ENCODE data around the gene CCDC126. TPM values are rescaled to one million over a fixed set of nuclear protein-coding genes. Genes with fewer than 3 reads are reported as not detected.
A peak's percentile ranks its signal among the peaks of the same experiment; 100 is the strongest.

The CCDC126 gene
- total RNA-seq, 1 donor from 2014 or later, result 11.6 TPM

DNA sequence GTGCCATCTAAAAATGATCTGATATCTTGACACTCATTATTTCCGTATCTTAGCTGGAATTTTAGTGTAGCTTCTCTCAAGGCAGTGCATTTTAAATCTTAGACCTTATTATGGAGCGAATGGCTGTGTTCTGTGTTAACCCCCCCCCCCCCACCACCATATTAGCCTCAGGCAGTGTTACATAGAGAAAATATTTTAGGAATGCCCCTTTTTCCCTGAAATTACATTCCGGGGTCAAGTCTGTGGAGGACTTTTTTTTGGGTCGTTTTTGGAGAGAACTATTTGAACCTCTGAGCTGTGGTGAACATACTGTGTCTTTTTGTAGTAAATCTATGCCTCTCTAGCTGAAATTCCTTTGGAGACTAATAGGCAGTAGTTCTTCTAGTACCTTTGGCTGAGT, 3.1 kb downstream of the CCDC126 start:
- no peak for DNase-seq (ENCODE audit: extremely low spot score, unreplicated experiment)
- Mint-ChIP-seq H3K4me1 (ENCODE audit: unreplicated experiment) (peaks cover 51% of the 10 kb centered on the region), H3K9me3 (ENCODE audit: unreplicated experiment) (no peaks in the 10 kb centered on the region), H3K27ac (ENCODE audit: unreplicated experiment) (peak overlapping the region; percentile 42), H3K36me3 (ENCODE audit: unreplicated experiment) (no peaks in the 10 kb centered on the region), H3K27me3 (ENCODE audit: unreplicated experiment) (peaks cover 3% of the 10 kb centered on the region), H3K4me3 (ENCODE audit: unreplicated experiment) (peak overlapping the region; percentile 45)
- TF ChIP-seq, protein P1, sequence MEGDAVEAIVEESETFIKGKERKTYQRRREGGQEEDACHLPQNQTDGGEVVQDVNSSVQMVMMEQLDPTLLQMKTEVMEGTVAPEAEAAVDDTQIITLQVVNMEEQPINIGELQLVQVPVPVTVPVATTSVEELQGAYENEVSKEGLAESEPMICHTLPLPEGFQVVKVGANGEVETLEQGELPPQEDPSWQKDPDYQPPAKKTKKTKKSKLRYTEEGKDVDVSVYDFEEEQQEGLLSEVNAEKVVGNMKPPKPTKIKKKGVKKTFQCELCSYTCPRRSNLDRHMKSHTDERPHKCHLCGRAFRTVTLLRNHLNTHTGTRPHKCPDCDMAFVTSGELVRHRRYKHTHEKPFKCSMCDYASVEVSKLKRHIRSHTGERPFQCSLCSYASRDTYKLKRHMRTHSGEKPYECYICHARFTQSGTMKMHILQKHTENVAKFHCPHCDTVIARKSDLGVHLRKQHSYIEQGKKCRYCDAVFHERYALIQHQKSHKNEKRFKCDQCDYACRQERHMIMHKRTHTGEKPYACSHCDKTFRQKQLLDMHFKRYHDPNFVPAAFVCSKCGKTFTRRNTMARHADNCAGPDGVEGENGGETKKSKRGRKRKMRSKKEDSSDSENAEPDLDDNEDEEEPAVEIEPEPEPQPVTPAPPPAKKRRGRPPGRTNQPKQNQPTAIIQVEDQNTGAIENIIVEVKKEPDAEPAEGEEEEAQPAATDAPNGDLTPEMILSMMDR (IDR thresholded peaks at IDR 0.05), result no peak

DNA sequence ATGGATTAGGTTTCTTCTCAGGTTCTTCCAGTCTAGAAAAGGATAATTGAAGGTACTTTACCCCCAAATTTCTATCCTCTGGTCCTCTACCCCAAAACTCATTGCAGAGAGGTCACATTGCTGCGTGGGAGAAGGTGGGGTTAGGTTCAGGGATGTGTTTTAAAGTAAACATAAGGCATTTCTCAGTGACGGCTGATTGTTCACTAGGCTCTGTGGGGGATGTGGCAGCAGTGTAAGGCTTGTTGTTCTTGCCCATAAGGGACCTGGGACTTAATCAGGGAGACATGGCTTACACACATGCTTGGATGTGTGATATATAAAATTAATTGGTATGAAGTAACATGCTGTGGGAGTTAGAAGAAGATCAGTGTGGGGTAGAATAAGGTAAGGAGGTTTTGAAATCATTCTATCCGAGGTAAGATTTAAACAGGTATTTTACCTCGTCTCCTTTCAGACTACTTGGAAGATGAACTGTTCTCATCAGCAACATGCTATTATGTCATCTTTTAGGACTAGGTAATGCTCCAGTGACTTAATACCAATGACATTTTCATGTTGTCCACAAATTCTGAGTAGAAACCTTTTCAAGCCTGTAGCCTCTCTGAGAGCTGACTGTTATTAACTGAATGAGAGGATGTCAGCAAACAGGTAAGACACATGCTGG, 6.6 kb downstream of the CCDC126 start:
- peaks cover 4% of the 10 kb centered on the region for H3K36me3 Mint-ChIP-seq (ENCODE audit: unreplicated experiment)
- TF ChIP-seq, protein P1 (IDR thresholded peaks at IDR 0.05), result no peak

DNA sequence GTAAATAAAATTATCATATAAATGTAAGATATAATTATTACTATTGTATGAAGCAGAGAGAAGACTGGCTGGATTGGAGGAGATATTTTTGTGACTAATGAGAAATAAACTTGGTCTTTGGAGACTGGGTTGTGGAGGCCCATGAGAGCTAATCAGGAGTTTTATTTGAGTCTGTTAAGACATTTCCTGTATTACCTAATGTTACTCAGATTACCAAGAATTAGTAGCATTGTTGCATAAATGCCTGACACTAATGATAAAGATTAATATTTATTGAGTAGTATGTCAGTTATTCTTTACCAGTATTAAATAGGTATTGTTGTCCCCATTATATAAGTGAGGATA, 7.1 kb downstream of the CCDC126 start:
- DNase-seq (ENCODE audit: extremely low spot score, unreplicated experiment), result no peak
- Mint-ChIP-seq H3K36me3 (ENCODE audit: unreplicated experiment) (peaks cover 4% of the 10 kb centered on the region), H3K27me3 (ENCODE audit: unreplicated experiment) (no peaks in the 10 kb centered on the region), H3K27ac (ENCODE audit: unreplicated experiment) (no peak overlapping the region), H3K9me3 (ENCODE audit: unreplicated experiment) (no peaks in the 10 kb centered on the region), H3K4me1 (ENCODE audit: unreplicated experiment) (peaks cover 35% of the 10 kb centered on the region), H3K4me3 (ENCODE audit: unreplicated experiment) (no peak overlapping the region)
- TF ChIP-seq, protein P1 (IDR thresholded peaks at IDR 0.05), result no peak

More for the DNA sequence above, 6.6 kb downstream of the CCDC126 start:
- no peak for DNase-seq (ENCODE audit: extremely low spot score, unreplicated experiment)
- H3K4me1 Mint-ChIP-seq (ENCODE audit: unreplicated experiment), result peaks cover 40% of the 10 kb centered on the region
- no peaks in the 10 kb centered on the region for H3K27me3 Mint-ChIP-seq (ENCODE audit: unreplicated experiment)
- H3K27ac Mint-ChIP-seq (ENCODE audit: unreplicated experiment), result no peak overlapping the region
- no peak overlapping the region for H3K4me3 Mint-ChIP-seq (ENCODE audit: unreplicated experiment)
- no peaks in the 10 kb centered on the region for H3K9me3 Mint-ChIP-seq (ENCODE audit: unreplicated experiment)

DNA sequence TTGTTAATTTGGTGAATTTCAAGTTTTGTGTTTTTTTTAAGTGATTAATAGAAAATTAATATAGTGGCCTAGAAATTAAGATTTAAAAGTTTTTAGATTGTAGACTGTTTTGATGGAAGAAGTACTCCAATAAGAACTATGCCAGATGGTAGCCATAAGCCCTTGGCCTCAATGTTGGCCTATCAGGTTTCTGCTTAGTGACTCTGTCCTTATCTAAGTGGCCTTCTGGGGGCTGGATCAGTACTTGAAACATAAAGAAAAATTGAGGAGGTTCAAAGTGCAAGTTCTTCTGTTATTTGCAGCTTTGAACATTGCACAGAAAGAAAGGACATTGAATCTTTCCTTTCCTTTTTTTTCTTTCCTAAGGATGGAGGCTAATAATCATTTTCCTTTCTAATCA, 9.9 kb downstream of the CCDC126 start:
- no peak for DNase-seq (ENCODE audit: extremely low spot score, unreplicated experiment)
- TF ChIP-seq, protein P1 (IDR thresholded peaks at IDR 0.05), result no peak
- no peaks in the 10 kb centered on the region for H3K27me3 Mint-ChIP-seq (ENCODE audit: unreplicated experiment)
- H3K4me1 Mint-ChIP-seq (ENCODE audit: unreplicated experiment), result peaks cover 14% of the 10 kb centered on the region
- peaks cover 7% of the 10 kb centered on the region for H3K36me3 Mint-ChIP-seq (ENCODE audit: unreplicated experiment)
- no peak overlapping the region for H3K4me3 Mint-ChIP-seq (ENCODE audit: unreplicated experiment)
- no peaks in the 10 kb centered on the region for H3K9me3 Mint-ChIP-seq (ENCODE audit: unreplicated experiment)
- no peak overlapping the region for H3K27ac Mint-ChIP-seq (ENCODE audit: unreplicated experiment)

DNA sequence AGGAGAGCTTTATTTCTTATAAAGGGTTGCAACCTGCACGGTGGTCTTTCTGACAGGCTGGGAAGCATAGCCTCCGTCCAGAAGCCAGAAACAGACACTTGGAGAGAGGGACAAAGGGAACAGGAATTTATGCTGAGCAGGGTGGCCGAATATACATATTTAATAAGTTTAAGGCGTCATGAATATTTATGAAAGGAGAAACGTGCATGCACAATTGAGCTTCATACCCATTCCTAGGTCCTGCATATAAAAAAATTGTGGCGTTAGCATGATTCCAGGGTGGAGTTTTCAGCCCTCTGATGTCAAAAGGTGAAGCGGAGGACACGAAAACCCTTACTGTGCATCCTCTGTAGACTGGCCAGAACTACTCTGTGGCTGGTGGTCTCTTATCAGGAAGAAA, 10.7 kb downstream of the CCDC126 start:
- H3K27ac Mint-ChIP-seq (ENCODE audit: unreplicated experiment), result no peak overlapping the region
- H3K9me3 Mint-ChIP-seq (ENCODE audit: unreplicated experiment), result no peaks in the 10 kb centered on the region
- no peaks in the 10 kb centered on the region for H3K27me3 Mint-ChIP-seq (ENCODE audit: unreplicated experiment)
- TF ChIP-seq, protein P1 (IDR thresholded peaks at IDR 0.05), result no peak
- H3K4me1 Mint-ChIP-seq (ENCODE audit: unreplicated experiment), result peaks cover 8% of the 10 kb centered on the region
- H3K4me3 Mint-ChIP-seq (ENCODE audit: unreplicated experiment), result no peak overlapping the region
- H3K36me3 Mint-ChIP-seq (ENCODE audit: unreplicated experiment), result peaks cover 9% of the 10 kb centered on the region
- DNase-seq (ENCODE audit: extremely low spot score, unreplicated experiment), result no peak
